Brain pericyte (primary cell): ENCODE results near the gene ADAP1.

Experiments
- DNase-seq: peaks from one replicate; pipeline ENCODE4 v3.0.0-alpha.2; 2012; ENCODE audit warnings: low read depth, low spot score

Gene ADAP1

DNA sequence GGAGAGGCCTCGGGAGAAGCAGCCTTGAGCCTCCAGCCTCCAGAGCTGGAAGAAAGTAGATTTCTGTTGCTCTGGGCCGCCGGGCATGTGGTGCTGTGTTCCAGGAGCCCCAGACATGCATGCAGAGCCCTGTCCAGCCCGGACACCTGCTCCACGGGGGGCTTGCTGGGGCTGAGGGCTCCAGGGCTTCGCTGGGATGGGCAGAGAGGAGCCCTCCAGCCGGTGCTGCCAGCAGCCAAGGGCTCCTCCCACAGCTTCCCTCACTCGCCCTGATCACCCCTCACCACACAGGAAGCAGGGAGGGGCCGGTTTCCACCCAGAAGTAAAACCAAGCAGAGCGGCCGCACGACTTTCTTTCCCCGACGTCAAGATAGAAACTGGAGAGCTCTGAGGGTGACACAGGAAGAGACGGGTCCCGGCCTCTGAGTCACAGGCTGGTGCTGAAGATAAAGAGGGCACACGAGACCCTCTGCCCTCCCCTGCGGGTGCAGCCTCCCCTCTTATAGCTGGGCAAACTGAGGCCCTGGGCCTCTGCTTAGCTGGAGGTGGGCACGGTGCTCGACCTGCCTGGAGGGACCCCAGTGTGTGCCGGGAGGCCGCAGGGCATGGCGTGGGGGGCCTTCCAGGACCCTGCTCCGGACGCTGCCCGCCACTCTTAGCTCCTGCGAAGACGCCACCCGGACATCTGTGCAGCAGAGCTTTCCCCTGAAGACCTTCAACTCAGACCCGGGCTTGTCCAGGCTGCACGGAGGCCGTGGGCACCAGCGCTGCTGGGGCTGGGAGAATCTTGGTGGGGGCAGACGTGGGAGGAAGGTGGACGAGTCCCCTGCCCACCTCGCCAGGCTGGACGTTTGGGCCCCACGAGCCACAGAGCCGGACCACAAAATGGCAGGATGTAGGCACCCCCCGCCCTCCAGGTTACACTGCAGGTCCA, 31.1 kb downstream of the ADAP1 start:
- DNase-seq: no peak

DNA sequence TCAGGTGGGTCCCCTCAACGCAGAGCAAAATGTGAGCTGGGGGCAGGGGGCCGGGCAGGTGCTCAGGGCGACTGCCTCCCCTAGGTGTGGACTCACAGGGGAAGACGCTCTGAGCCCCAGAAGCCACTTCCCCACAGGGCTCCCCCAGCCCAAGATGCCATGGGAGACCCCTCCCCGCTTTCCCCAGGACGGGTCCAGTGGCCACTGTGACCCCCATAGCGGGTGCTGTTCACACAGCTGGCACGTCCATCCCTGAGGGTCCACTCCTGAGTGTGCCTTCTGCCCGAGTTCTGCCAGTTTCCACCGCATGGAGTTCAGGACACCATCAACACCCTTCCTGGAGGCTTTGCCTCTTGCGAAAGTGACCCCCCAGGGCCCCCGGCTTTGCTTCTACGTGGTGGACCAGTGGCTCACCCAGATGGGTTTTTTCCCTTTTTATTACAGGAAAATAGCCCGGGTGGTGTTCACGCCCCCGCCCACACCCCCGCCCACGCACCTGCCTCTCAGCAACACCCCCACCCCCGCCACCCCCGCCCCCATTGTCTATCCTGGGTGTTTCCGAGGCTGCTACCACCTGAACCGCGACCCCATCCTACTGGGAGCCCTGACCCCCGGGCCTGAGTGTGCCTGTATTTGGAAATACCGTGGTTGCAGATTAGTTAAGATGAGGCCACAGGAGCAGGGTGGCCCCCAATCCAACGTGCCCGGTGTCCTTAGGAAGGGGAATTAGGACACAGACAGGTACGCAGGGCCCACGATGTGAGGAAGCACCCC, 32.0 kb downstream of the ADAP1 start:
- DNase-seq: no peak

GRCh38 chr7:921581-922333, 32.7 kb downstream of the ADAP1 start:
- DNase-seq: no peak

DNA sequence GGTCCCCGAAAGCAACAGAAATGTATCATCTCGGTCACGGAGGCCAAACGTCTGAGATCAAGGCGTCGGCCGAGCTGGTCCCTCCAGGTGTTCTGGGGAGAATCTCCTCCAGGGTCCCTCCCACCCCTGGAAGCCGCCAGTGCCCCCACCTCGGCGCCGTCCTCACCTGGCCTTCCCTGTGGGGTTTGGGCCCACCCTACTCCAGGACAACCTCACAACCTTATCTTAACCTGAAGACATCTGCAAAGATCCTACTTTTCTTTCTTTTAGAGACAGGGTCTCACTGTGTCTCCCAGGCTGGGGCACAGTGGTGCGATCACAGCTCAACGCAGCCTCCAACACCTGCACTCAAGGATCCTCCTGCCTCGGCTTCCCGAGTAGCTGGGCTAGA, 33.4 kb downstream of the ADAP1 start:
- DNase-seq: no peak

DNA sequence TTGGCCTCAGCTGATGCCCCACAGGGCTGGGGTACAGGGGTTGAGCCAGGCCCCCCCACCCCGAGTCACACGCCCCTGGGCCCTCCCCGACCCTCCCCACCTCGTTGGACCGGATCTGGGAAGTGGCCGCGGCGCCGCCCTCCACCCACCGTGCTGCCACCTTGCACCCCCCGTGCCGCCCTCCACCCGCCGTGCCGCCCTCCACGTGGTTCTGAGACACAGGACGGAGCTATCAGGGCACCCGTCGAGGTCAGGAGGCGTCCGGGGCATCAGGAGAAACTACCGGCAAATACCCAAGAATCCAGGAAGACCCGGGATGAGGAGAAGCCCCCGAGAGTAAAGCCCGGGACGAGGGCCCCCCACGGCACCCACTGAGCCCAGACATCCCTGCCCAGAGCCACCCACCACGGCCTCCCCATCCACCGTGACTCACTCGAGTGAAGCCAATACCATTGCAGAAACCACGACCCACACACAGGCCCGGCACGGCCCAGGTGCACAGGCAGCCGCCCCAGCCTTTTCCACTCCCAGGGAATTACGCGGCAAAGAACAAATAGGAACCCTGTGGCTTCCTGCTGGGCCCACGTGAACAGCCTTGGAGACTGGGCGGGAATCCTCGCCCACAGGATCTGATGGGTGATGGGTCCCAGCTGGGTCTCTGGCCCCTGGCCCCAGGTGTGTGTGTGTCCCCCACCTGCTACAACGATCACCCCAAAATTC, 34.0 kb downstream of the ADAP1 start:
- no peak for DNase-seq

- DNase-seq: no peak
Observed at GRCh38 chr7:919924-920341, 34.5 kb downstream of the ADAP1 start.

DNA sequence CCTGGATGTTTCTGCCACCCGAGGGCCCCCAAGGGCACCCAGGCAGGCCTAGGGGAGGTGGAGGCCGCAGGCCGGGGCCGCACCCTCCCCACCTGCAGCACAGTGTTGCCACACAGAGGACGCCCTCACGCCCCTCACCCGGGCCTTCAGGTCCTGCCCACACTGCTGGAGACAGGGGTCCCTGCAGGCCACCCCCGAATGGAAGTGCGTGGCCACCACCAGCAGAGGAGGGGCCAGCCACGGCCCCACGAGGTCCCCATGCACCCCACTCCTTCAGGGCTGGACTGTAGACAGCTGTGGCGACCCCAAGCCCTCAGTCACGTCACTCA, 35.4 kb downstream of the ADAP1 start:
- no peak for DNase-seq

DNA sequence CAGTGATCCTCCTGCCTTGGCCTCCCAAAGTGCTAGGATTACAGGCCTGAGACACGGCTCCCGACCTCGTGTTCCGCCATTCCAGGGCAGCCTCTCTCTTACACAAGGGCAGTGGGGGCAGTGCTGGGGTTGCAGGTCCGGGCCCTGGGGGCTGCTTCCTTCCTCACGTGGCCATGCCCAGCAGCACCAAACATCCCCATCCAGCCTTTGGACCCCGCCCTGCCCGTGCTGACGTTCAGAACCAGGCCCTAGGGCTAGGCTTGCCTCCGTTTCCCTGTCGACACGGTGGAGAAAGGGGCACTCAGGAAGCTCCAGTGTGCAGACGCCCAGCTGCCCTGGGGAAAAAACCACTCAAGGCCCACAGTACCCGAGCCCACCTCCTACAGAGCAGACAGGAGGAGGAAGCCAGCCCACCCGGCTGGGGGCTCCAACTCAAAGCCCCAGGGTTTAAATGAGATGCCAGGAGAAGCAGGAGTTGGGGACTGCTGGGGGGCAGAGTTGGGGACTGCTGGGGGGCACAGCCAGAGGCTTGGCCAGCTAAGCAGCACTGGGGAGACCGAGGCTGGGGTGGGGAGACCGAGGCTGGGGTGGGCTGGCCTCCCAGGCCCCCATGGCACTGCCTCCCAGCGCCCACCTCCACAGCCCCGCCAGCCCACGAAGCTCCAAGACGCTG, 35.9 kb downstream of the ADAP1 start:
- no peak for DNase-seq

- DNase-seq: no peak
Observed at GRCh38 chr7:918118-918425, 36.4 kb downstream of the ADAP1 start.

- no peak for DNase-seq
Observed at GRCh38 chr7:917255-918117, 37.0 kb downstream of the ADAP1 start.

DNA sequence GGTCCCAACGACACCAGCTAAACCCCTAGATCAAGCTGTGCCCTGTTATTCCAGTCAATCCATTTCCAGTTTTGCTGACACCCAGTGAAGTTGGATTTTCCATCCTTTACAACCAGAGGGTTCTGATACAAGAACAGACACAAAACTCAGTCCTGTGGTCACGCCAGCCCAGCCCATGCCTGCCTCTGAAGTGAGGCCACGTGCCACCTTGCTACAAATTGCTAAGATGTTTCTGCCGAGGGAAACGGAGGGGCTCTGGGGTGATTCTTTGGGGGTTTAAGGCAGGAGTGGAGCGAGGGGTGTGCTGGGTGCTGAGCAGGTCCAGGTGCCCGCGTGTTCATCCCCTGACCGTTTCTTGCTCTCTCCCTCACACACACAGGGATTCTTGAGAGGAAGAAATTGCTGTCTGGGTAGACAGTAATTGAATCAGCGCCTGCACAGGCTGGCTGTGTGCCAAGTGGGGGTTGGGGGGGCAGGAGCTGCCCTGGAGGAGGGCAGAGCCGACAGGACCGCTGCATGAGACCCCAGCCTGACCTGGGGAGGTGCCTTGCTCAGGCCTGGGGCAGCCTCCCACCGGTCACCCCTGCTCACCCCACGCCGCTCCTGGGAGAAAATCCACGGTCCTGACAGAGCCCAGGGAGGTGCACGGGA, 38.1 kb downstream of the ADAP1 start:
- no peak for DNase-seq

GRCh38 chr7:915291-916218, 38.9 kb downstream of the ADAP1 start:
- peak; percentile 59 for DNase-seq

DNA sequence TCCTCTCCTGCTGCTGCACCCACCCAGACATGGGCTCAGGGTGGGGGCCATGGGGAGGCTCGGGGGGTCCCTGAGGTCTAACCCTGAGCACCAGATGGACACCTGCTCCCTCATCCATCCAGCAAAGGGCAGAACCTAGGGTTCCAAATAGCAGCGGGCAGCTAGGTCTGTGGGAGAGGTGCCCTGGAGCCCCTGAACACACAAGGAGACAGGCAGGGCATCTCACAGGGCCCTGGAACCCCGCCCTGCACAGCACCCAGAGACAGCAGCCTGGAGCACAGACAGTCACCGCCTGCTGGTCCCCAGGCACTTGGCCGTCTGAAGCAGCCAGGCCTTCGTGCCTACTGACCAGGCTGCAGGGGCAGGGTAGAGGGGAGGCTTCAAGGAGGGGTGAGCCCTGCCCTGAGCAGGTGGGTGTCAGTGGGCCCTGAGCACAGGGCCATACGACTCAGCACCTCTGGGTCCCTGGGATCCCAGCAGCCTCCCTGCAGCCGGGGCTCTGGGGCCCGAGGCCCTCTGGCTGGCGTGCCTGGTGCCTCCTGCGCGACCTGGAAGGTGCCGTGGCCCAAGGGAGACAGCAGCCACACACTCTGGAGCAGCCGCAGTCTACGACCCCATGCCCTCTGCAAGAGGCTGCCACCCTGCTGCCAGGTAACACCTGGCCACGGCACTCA, 39.8 kb downstream of the ADAP1 start:
- DNase-seq: no peak

- no peak for DNase-seq
Observed at GRCh38 chr7:913736-914520, 40.6 kb downstream of the ADAP1 start.

DNA sequence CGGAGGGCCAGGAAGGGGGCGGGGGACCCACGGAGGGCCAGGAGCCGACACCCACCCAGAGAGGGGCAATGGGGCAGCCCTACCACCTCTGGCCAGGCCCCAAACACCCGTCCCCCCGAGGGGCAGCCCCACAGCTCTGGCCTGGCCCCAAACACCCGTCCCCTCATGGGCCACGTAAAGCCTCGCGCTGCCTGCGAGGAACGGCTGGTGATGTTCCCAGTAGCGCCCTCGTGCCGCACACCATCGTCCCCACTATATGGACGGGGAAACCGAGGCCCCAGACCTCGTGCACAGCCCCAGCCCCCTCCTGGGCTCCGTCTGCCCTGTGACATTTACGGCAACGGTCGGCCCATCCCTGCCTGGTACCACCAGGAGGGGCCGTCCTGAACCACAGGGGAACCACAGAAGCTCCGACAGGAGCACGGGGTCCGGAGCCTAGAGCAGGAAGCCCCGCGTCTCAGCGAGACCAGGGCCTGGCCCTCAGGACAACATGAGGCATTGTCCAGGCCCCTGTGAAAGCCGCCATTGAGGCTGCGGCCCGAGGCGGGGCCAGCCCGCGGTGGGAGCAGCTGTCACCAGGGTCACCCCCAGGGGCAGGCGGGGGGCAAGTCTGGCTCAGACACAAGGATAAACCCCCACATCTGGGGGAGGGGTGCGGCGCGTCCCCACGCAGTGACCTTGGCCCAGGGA, 42.5 kb downstream of the ADAP1 start:
- no peak for DNase-seq

DNA sequence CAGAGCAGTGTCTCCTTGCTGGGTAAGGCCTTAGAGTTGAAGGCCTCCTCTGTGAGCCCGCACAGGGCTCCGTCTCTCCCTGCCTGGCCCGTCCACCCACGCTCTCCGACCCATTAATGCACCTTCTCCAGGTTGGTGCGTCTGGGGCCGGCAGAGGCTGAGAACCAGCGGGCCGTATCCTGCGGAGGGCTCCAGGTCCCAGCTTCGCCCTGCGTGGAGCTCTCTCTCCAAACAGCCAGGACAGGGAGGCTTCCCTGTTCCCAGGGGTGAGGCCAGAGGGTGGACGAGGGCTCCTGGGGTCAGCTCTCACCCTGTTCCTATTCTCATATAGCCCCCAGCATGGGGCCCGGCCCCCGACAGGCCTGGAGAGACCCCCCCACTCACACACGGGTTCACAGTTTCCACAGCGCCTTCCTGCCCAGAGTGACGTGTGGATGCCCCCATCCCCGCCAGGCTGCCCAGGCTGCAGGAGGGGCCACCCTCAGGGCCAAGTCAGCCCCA, 43.5 kb downstream of the ADAP1 start:
- no peak for DNase-seq
